ENCODE measurements around the gene FAM170B. TPM values are rescaled to one million over a fixed set of nuclear protein-coding genes. Genes with fewer than 3 reads are reported as not detected.

The FAM170B gene
- total RNA-seq, 2 donors from 2014 or later = not detected

- TF ChIP-seq CTCF (IDR thresholded peaks at IDR 0.05) = no peak
- Histone ChIP-seq H3K27me3 (no peaks in the 10 kb centered on the region), H3K27ac (no peak overlapping the region), H3K4me3 (no peak overlapping the region), H3K9me3 (peaks cover 0 to 15% of the 10 kb centered on the region in 2 donors), H3K4me1 (peaks cover 0 to 13% of the 10 kb centered on the region in 2 donors), H3K36me3 (no peaks in the 10 kb centered on the region)
- DNase-seq (ENCODE audit: low spot score) = no peak
These were observed 10.4 kb upstream of the FAM170B start for GRCh38 chr10:49144058-49144720.

GRCh38 chr10:49143249-49143648 lies 9.4 kb upstream of the FAM170B start:
- DNase-seq (ENCODE audit: low spot score) = no peak
- Histone ChIP-seq H3K36me3 (no peaks in the 10 kb centered on the region), H3K9me3 (peaks cover 0 to 15% of the 10 kb centered on the region in 2 donors), H3K27ac (no peak overlapping the region), H3K4me1 (peaks cover 0 to 23% of the 10 kb centered on the region in 2 donors), H3K4me3 (no peak overlapping the region), H3K27me3 (no peaks in the 10 kb centered on the region)
- no peak for TF ChIP-seq CTCF (IDR thresholded peaks at IDR 0.05)

- Histone ChIP-seq H3K4me3 (no peak overlapping the region), H3K4me1 (peaks cover 0 to 24% of the 10 kb centered on the region in 2 donors), H3K27ac (no peak overlapping the region), H3K36me3 (no peaks in the 10 kb centered on the region), H3K27me3 (no peaks in the 10 kb centered on the region), H3K9me3 (peaks cover 0 to 3% of the 10 kb centered on the region in 2 donors)
- no peak for DNase-seq (ENCODE audit: low spot score)
- TF ChIP-seq CTCF (IDR thresholded peaks at IDR 0.05) = no peak
These were observed 7.9 kb upstream of the FAM170B start for GRCh38 chr10:49141541-49142332.

- no peak for DNase-seq (ENCODE audit: low spot score)
- H3K9me3 ChIP-seq = no peaks in the 10 kb centered on the region
- peaks cover 0 to 28% of the 10 kb centered on the region in 2 donors for H3K4me1 ChIP-seq
- H3K36me3 ChIP-seq = no peaks in the 10 kb centered on the region
- H3K27ac ChIP-seq = peak overlapping the region; percentile 15 to 70
- no peaks in the 10 kb centered on the region for H3K27me3 ChIP-seq
- H3K4me3 ChIP-seq = no peak overlapping the region
- TF ChIP-seq CTCF (IDR thresholded peaks at IDR 0.05) = no peak
These were observed 6.7 kb upstream of the FAM170B start for GRCh38 chr10:49140304-49141177.

GRCh38 chr10:49139846-49140195 lies 6.0 kb upstream of the FAM170B start:
- no peaks in the 10 kb centered on the region for H3K36me3 ChIP-seq
- no peak overlapping the region for H3K4me3 ChIP-seq
- no peaks in the 10 kb centered on the region for H3K9me3 ChIP-seq
- TF ChIP-seq CTCF (IDR thresholded peaks at IDR 0.05) = no peak
- H3K27me3 ChIP-seq = no peaks in the 10 kb centered on the region
- peaks cover 0 to 35% of the 10 kb centered on the region in 2 donors for H3K4me1 ChIP-seq
- H3K27ac ChIP-seq = peak overlapping the region; percentile 65 to 70
- no peak for DNase-seq (ENCODE audit: low spot score)

Data from right atrium auricular region (tissue), 2 donors.